ENCODE data around the gene ISG15. TPM values are rescaled to one million over a fixed set of nuclear protein-coding genes. Genes with fewer than 3 reads are reported as not detected.
"Not testable (repeated sequence)": the region's sequence is repeated elsewhere in the genome, so short reads cannot be mapped to it uniquely, and the experiment has no call there.

The ISG15 gene
- total RNA-seq, 6 experiments from 2014 or later = 38.4 to 89.1 (median 42.1) TPM

GRCh38 chr1:1027791-1028190, 14.5 kb downstream of the ISG15 start:
- H3K9me3 Mint-ChIP-seq = no peaks in the 10 kb centered on the region
- no peak for DNase-seq
- H3K4me1 Mint-ChIP-seq (ENCODE audit: low read depth) = peaks cover 15% of the 10 kb centered on the region
- no peak overlapping the region for H3K27ac Mint-ChIP-seq
- H3K4me3 Mint-ChIP-seq = no peak overlapping the region
- TF ChIP-seq, protein P1, sequence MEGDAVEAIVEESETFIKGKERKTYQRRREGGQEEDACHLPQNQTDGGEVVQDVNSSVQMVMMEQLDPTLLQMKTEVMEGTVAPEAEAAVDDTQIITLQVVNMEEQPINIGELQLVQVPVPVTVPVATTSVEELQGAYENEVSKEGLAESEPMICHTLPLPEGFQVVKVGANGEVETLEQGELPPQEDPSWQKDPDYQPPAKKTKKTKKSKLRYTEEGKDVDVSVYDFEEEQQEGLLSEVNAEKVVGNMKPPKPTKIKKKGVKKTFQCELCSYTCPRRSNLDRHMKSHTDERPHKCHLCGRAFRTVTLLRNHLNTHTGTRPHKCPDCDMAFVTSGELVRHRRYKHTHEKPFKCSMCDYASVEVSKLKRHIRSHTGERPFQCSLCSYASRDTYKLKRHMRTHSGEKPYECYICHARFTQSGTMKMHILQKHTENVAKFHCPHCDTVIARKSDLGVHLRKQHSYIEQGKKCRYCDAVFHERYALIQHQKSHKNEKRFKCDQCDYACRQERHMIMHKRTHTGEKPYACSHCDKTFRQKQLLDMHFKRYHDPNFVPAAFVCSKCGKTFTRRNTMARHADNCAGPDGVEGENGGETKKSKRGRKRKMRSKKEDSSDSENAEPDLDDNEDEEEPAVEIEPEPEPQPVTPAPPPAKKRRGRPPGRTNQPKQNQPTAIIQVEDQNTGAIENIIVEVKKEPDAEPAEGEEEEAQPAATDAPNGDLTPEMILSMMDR (IDR thresholded peaks at IDR 0.05) = no peak
- H3K27me3 Mint-ChIP-seq (ENCODE audit: insufficient read depth) = peaks cover 3% of the 10 kb centered on the region
- peaks cover 5% of the 10 kb centered on the region for H3K36me3 Mint-ChIP-seq (ENCODE audit: low read depth)

- not testable (repeated sequence) for H3K27ac Mint-ChIP-seq; H3K4me3 Mint-ChIP-seq; H3K9me3 Mint-ChIP-seq; DNase-seq; H3K36me3 Mint-ChIP-seq (ENCODE audit: low read depth); H3K4me1 Mint-ChIP-seq (ENCODE audit: low read depth); H3K27me3 Mint-ChIP-seq (ENCODE audit: insufficient read depth)
Measured at GRCh38 chr1:1030867-1031658, 17.8 kb downstream of the ISG15 start.

DNA sequence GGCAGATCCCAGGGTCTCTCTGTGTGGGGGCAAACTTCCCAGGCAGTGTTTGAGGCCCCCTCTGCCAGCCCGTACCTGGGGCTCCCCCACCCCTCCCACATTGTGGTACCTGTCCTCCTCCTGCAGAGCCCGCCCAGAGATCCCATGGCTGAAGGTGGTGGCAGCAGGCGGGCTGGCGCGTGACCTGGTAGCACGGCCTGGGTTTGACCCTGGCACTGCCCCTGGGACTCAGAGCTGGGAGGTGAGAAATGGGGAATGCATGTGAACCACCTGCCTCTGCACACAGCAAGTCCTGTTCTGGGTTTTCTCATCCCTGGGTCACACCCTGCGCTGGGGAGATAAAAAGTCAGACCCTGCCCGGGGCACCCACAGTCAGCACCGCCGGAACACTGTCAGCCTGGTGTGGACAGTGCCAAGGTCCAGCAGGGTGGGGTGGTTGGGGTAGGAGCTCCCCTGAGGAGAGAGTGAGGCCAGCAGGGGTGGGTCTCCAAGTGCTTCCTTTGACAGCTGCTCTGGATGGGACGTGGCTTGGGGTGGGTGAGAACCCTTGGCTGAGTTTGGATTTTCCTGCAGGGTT, 18.4 kb downstream of the ISG15 start:
- TF ChIP-seq, protein P1 (IDR thresholded peaks at IDR 0.05) = no peak
- H3K9me3 Mint-ChIP-seq = no peaks in the 10 kb centered on the region
- peak overlapping the region; percentile 2; the same call in 1 of the 2 replicates for H3K27ac Mint-ChIP-seq
- no peak overlapping the region for H3K4me3 Mint-ChIP-seq
- no peaks in the 10 kb centered on the region for H3K36me3 Mint-ChIP-seq (ENCODE audit: low read depth)
- DNase-seq = no peak
- H3K27me3 Mint-ChIP-seq (ENCODE audit: insufficient read depth) = peaks cover 4% of the 10 kb centered on the region
- peaks cover 8% of the 10 kb centered on the region; the same call in 1 of the 2 replicates for H3K4me1 Mint-ChIP-seq (ENCODE audit: low read depth)

- Mint-ChIP-seq H3K4me1 (ENCODE audit: low read depth) (peaks cover 8% of the 10 kb centered on the region; the same call in 1 of the 2 replicates), H3K27ac (peak overlapping the region; percentile 2; the same call in 1 of the 2 replicates), H3K27me3 (ENCODE audit: insufficient read depth) (peaks cover 4% of the 10 kb centered on the region), H3K9me3 (no peaks in the 10 kb centered on the region), H3K36me3 (ENCODE audit: low read depth) (no peaks in the 10 kb centered on the region), H3K4me3 (peak overlapping the region; percentile 13; the same call in 1 of the 2 replicates)
- no peak for DNase-seq
- TF ChIP-seq, protein P1 (IDR thresholded peaks at IDR 0.05) = no peak
Measured at GRCh38 chr1:1032424-1032823, 19.1 kb downstream of the ISG15 start.

DNA sequence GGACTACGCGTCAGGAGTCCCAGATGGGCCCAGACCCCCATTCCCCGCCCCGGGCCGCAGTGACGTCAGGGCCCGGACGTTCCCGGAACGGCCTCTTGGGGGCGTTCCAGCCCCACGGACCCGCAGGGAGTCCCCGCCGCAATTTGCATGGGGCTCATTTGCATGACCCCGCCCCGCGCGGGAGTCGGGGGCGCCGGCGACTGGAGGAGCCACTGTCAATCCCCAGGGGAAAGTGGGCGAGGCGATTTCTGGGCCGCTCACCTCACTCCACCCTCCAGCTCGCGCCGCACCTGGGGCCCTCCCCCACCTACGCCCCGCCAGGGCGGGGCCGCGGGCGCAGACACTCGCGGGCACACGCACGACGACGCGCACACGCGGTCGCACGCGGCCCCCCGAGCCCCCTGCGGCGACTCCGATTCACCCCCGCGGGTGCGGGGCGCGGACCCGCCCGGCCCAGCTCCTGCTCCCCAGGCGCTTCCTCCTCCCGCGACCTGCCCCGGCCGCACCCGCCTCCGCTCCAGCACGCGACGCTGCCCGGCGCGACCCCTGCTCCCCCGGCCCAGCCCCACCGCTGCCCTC, 19.8 kb downstream of the ISG15 start:
- peak; percentile 50 for DNase-seq
- Mint-ChIP-seq H3K27me3 (ENCODE audit: insufficient read depth) (peaks cover 4% of the 10 kb centered on the region), H3K27ac (no peak overlapping the region), H3K36me3 (ENCODE audit: low read depth) (no peaks in the 10 kb centered on the region), H3K4me3 (no peak overlapping the region), H3K9me3 (no peaks in the 10 kb centered on the region), H3K4me1 (ENCODE audit: low read depth) (peaks cover 8% of the 10 kb centered on the region; the same call in 1 of the 2 replicates)
- TF ChIP-seq, protein P1 (IDR thresholded peaks at IDR 0.05) = peak; percentile 89

Measured in HFFc6 (cell line).